Measurements from ENCODE around the gene SLC25A13. TPM values are rescaled to one million over a fixed set of nuclear protein-coding genes. Genes with fewer than 3 reads are reported as not detected.

The SLC25A13 gene
- total and polyA plus RNA-seq, 2 experiments from 2014 or later, result 32.0 to 37.5 TPM

DNA sequence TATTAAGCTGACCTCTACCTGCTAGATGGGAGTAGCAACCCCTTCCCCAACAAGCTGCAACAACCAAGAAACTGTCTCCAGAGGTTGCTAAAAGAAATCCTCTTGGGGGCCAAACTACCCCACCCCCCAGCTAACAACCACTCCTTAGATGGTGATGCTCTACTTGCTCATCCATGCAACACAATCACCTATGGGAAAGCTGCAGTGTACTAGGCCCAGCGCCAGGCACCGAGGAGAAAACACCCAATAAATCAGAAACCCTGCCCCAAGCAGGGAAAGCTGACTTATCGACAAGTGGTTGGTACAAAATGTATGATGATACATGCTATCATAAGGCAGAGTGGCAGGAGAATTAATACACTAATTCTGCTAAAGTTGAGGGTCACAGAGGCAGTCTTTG is 17.3 kb downstream of the SLC25A13 start:
- H3K9me3 ChIP-seq (ENCODE audit: low read depth), result no peaks in the 10 kb centered on the region

GRCh38 chr7:96303686-96304443 is 18.0 kb downstream of the SLC25A13 start:
- TF ChIP-seq CTCF (IDR thresholded peaks at IDR 0.05; ENCODE audit: low read depth, low read length), result no peak
- Histone ChIP-seq H3K27me3 (no peaks in the 10 kb centered on the region), H3K9me3 (ENCODE audit: low read depth) (no peaks in the 10 kb centered on the region), H3K4me3 (no peak overlapping the region), H3K27ac (no peak overlapping the region), H3K4me1 (ENCODE audit: low read depth) (peaks cover 5% of the 10 kb centered on the region), H3K36me3 (no peaks in the 10 kb centered on the region)
- peak in 1 of 2 donors; percentile 55 for DNase-seq (ENCODE audit: low read depth in 1 of 2, low spot score in 1 of 2)

More for the DNA sequence above, 17.3 kb downstream of the SLC25A13 start:
- H3K36me3 ChIP-seq, result no peaks in the 10 kb centered on the region
- no peak for DNase-seq (ENCODE audit: low read depth in 1 of 2, low spot score in 1 of 2)
- H3K27me3 ChIP-seq, result no peaks in the 10 kb centered on the region
- H3K4me1 ChIP-seq (ENCODE audit: low read depth), result peaks cover 5% of the 10 kb centered on the region
- no peak for TF ChIP-seq CTCF (IDR thresholded peaks at IDR 0.05; ENCODE audit: low read depth, low read length)
- H3K27ac ChIP-seq, result no peak overlapping the region
- no peak overlapping the region for H3K4me3 ChIP-seq

DNA sequence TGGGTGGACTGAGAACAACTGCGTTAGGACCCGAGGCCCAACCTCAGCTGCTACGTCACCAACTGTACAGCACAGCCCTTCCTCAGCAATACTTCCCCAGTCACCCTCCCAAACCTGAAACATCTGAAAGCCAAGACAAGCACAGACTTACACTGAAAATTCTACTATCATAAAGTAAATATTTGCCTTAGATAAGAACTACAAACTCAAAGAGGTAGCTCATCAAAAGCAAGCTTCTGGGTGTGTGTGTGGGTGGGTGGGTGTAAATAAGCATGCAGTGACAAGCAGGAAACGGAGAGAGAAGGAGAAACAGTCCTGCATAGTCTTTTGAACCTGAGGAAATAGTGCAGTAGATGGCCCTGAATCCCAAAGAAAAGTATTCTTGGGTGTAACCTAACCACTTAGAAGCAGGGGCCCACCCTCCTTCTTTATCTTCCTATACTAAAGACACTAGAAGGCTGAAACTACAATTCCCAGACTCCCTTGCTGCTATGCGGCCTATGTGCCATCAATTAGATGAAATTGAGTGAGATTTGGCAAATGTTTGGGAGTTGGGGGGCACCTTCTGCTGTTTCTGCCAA is 18.7 kb downstream of the SLC25A13 start:
- no peak for TF ChIP-seq CTCF (IDR thresholded peaks at IDR 0.05; ENCODE audit: low read depth, low read length)

DNA sequence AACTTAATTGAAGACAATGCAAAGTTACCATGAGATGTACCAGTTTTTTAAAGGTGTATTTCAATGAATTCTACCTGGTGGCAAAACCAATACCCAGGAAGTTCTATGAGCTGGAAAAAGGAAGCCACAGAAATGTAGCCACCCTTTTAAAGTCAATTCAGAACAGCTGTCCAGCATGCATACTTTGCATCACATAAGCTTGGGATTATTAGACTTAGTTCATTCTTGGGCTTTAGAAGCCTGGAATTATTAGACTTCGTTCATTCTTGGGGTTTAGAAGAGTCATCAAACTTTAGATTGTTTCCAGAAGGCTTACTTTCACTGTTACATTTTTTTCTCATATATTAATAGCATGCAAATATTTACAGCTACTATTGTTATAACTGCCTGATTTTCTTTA is 20.9 kb downstream of the SLC25A13 start:
- no peak for DNase-seq (ENCODE audit: low read depth in 1 of 2, low spot score in 1 of 2)

More for the DNA sequence above, 18.7 kb downstream of the SLC25A13 start:
- H3K27me3 ChIP-seq, result no peaks in the 10 kb centered on the region
- H3K4me3 ChIP-seq, result no peak overlapping the region
- H3K9me3 ChIP-seq (ENCODE audit: low read depth), result no peaks in the 10 kb centered on the region
- peak in 1 of 2 donors; percentile 50 for DNase-seq (ENCODE audit: low read depth in 1 of 2, low spot score in 1 of 2)
- no peaks in the 10 kb centered on the region for H3K36me3 ChIP-seq
- no peaks in the 10 kb centered on the region for H3K4me1 ChIP-seq (ENCODE audit: low read depth)
- no peak overlapping the region for H3K27ac ChIP-seq

GRCh38 chr7:96300502-96300901 is 21.4 kb downstream of the SLC25A13 start:
- no peak for TF ChIP-seq CTCF (IDR thresholded peaks at IDR 0.05; ENCODE audit: low read depth, low read length)
- H3K27ac ChIP-seq, result no peak overlapping the region

More for the DNA sequence above, 20.9 kb downstream of the SLC25A13 start:
- TF ChIP-seq CTCF (IDR thresholded peaks at IDR 0.05; ENCODE audit: low read depth, low read length), result no peak
- Histone ChIP-seq H3K27ac (no peak overlapping the region), H3K36me3 (no peaks in the 10 kb centered on the region), H3K4me3 (no peak overlapping the region), H3K9me3 (ENCODE audit: low read depth) (no peaks in the 10 kb centered on the region), H3K27me3 (no peaks in the 10 kb centered on the region), H3K4me1 (ENCODE audit: low read depth) (no peaks in the 10 kb centered on the region)

More at GRCh38 chr7:96300502-96300901, 21.4 kb downstream of the SLC25A13 start:
- H3K9me3 ChIP-seq (ENCODE audit: low read depth), result no peaks in the 10 kb centered on the region
- no peaks in the 10 kb centered on the region for H3K4me1 ChIP-seq (ENCODE audit: low read depth)
- H3K27me3 ChIP-seq, result no peaks in the 10 kb centered on the region
- no peak overlapping the region for H3K4me3 ChIP-seq
- no peaks in the 10 kb centered on the region for H3K36me3 ChIP-seq
- peak in 1 of 2 donors; percentile 34 for DNase-seq (ENCODE audit: low read depth in 1 of 2, low spot score in 1 of 2)

All from cardiac muscle cell (in vitro differentiated cells and primary cell).